GM18507 (cell line): ENCODE data around the gene CIAO2B.

Source experiments
- DNase-seq: peaks from one replicate; pipeline ENCODE4 v3.0.0; 2011; ENCODE audit warnings: low read depth; ENCODE audit not compliant: insufficient read length; ENCODE audit errors: extremely low spot score
- FAIRE-seq: peaks from 2 replicates; lab custom pipeline; 2011; peaks lifted over from hg19 to GRCh38; lab: Jason Lieb, UNC

CIAO2B gene

GRCh38 chr16:66895999-66896398, 38.2 kb downstream of the CIAO2B start:
- no peak for DNase-seq
- no peak for FAIRE-seq

- no peak for DNase-seq
- no peak for FAIRE-seq
Measured at GRCh38 chr16:66895689-66895979, 38.6 kb downstream of the CIAO2B start.

- peak; percentile 50 for DNase-seq
- FAIRE-seq: peak; percentile 67
Measured at GRCh38 chr16:66894948-66895688, 39.1 kb downstream of the CIAO2B start.

GRCh38 chr16:66894055-66894454, 40.1 kb downstream of the CIAO2B start:
- DNase-seq (no peak), FAIRE-seq (no peak)

- FAIRE-seq (no peak), DNase-seq (no peak)
Measured at GRCh38 chr16:66891797-66892196, 42.4 kb downstream of the CIAO2B start.

- FAIRE-seq (no peak), DNase-seq (no peak)
Measured at GRCh38 chr16:66891360-66891759, 42.8 kb downstream of the CIAO2B start.

- no peak for FAIRE-seq
- DNase-seq: no peak
Measured at GRCh38 chr16:66890799-66891198, 43.4 kb downstream of the CIAO2B start.

GRCh38 chr16:66889622-66890021, 44.6 kb downstream of the CIAO2B start:
- FAIRE-seq: no peak

GRCh38 chr16:66888647-66889615, 45.3 kb downstream of the CIAO2B start:
- no peak for FAIRE-seq
- DNase-seq: no peak

More at GRCh38 chr16:66889622-66890021, 44.6 kb downstream of the CIAO2B start:
- DNase-seq: no peak

GRCh38 chr16:66886914-66887313, 47.3 kb downstream of the CIAO2B start:
- no peak for FAIRE-seq
- DNase-seq: no peak

- no peak for DNase-seq
- no peak for FAIRE-seq
Measured at GRCh38 chr16:66886321-66886720, 47.9 kb downstream of the CIAO2B start.

GRCh38 chr16:66885491-66885890, 48.7 kb downstream of the CIAO2B start:
- FAIRE-seq (no peak), DNase-seq (no peak)

- no peak for DNase-seq
- no peak for FAIRE-seq
Measured at GRCh38 chr16:66882702-66883101, 51.5 kb downstream of the CIAO2B start.
